GM12873 (cell line): Measurements from ENCODE around the gene IZUMO4.

Experiments used
- TF ChIP-seq, protein P1 (sequence below): IDR thresholded peaks from 2 replicates; pipeline ENCODE4 v1.5.1; 2012; ENCODE audit warnings: low read depth, mild to moderate bottlenecking, moderate library complexity, low read length, control low read depth; ENCODE audit not compliant: insufficient read depth; ENCODE audit errors: missing control alignments

Gene IZUMO4

GRCh38 chr19:2101417-2102335 is 5.0 kb downstream of the IZUMO4 start:
- TF ChIP-seq, protein P1, sequence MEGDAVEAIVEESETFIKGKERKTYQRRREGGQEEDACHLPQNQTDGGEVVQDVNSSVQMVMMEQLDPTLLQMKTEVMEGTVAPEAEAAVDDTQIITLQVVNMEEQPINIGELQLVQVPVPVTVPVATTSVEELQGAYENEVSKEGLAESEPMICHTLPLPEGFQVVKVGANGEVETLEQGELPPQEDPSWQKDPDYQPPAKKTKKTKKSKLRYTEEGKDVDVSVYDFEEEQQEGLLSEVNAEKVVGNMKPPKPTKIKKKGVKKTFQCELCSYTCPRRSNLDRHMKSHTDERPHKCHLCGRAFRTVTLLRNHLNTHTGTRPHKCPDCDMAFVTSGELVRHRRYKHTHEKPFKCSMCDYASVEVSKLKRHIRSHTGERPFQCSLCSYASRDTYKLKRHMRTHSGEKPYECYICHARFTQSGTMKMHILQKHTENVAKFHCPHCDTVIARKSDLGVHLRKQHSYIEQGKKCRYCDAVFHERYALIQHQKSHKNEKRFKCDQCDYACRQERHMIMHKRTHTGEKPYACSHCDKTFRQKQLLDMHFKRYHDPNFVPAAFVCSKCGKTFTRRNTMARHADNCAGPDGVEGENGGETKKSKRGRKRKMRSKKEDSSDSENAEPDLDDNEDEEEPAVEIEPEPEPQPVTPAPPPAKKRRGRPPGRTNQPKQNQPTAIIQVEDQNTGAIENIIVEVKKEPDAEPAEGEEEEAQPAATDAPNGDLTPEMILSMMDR: no peak

DNA sequence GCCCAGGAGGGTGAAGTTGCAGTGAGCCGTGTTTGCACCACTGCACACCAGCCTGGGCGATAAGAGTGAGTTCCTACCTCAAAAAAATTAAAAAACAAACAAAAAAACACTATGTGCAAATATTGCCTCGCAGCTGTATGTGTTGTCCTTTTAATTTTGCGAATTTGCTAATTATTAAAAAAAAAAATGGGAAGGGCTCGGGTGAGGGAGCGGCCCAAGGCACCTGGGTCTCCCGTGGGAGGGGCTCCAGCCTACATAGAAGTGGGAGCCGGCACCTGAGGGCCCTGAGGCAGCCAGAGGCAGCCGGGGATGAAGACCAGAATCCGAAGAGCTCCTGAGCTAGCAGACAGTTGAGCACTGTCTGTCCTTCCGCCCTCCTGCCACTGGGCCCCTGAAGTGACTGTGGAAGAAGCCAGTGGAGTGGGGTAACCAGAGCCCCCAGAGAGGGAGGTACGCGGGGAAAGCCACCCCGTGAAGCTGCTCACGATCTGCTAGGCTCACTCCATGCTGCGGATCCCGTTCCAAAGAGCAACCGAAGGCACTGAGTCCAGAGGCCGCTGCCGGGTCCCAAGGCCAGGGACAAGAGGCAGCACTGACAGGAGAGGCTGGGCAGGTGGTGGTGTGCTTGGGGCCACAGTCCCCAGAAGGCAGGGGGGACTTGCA is 6.5 kb downstream of the IZUMO4 start:
- TF ChIP-seq, protein P1: no peak

- TF ChIP-seq, protein P1: no peak
Observed at GRCh38 chr19:2108251-2109016, 11.7 kb downstream of the IZUMO4 start.

DNA sequence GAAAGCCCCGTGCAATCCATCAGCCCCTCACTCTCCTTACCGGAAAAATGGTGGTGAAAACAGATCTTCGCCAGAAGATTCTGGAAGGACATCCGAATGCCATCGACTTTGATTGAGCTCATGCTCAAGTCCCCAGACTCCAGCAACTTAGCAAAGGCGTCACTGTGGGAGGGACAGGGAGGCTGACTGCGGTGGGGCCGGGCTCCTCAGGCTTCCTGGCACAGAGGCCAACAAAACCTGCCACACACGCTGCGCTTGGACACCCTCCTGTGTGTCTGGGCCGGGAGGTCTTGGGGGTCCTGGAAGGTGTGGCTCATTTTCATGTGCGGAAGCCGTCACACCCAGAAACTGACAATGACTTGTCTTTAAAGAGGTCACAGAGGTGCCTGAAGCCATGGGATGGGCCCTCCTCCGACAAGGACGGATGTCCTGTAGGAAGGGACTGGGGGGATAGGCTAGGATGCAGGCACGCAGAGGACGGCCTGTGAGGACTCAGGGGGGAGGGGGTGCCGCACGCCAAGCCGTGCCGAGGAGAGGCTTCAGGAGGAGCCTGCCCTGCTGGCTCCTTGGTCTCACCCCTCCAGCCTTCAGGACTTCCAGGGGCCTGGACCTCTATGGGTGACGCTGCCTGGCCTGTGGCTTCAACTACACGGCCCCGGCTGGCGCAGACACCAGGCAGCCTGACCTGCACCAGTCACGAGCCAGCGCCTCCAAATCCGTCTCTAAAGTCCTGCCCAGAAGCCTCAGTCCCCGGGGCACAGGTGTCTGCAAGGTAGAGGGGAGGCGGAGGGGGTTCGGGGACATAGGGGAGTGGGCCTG is 12.5 kb downstream of the IZUMO4 start:
- TF ChIP-seq, protein P1: no peak

DNA sequence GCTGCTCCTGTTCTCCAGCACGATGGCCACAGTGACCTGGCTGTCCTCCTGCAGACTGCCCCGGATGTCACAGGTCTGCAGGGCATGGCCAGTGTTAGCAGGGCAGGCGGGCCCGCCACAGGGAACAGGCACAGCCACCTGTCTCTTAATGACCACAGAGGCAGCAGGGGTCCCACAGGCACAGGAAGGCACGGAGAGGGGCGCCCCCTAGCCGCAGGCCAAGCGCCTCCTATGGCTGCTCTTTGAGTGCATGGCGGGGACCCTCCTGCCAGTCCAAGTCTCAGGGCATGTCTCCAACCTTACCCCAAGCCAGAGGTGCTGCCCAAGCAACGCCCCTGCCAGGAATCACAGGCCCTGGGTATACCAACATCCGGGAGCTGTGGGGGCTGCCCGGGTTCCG is 14.1 kb downstream of the IZUMO4 start:
- TF ChIP-seq, protein P1: peak; percentile 8

GRCh38 chr19:2111425-2111824 is 14.7 kb downstream of the IZUMO4 start:
- TF ChIP-seq, protein P1: no peak

DNA sequence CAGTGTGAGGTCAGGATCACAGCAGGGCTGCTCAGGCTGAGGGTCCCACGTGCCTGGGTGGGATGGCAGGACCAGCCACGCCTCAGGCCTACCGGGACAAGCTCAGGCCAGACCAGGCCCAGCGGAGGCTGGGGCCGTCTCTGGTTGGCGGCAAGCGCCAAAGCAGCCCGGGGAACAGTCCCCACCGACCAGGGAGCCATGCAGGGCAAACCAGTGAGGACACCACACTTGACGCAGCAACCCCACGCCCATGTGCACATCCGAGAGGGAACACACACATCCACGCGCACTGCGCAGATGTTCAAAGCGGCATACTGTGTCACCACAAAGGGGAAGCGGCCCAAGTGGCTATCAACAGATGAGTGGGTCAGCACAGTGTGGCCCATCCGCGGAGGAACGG is 15.2 kb downstream of the IZUMO4 start:
- TF ChIP-seq, protein P1: no peak
